H1 (cell line): ENCODE results near the gene VPS13D. TPM values are rescaled to one million over a fixed set of nuclear protein-coding genes. Genes with fewer than 3 reads are reported as not detected.

ENCODE experiments used
- CTCF ChIA-PET: fragments of 300-600 bp; sonication (Branson Sonifier 250); formaldehyde crosslinking; loops from one replicate; lab custom pipeline; 2021; ENCODE audit not compliant: partially characterized antibody; lab: Charles Lee
- POLR2A ChIA-PET: fragments of 300-600 bp; sonication (Branson Sonifier 250); formaldehyde crosslinking; loops from one replicate; lab custom pipeline; 2021; ENCODE audit warnings: inconsistent platforms; ENCODE audit not compliant: partially characterized antibody; lab: Charles Lee
- DNase-seq, 2 experiments: peaks; one replicate each; pipeline versions ENCODE4 v3.0.0 to v3.0.0-alpha.2; 2010 to 2022; ENCODE audit warnings: low spot score in 2 of 2, low read depth in 1 of 2, mixed read lengths in 1 of 2
- FAIRE-seq: peaks from 2 replicates; lab custom pipeline; 2011; peaks lifted over from hg19 to GRCh38; lab: Jason Lieb, UNC
- H2AFZ ChIP-seq: 2 replicates; pipeline ENCODE4 v1.8.1; 2012; ENCODE audit warnings: low read length, inconsistent platforms
- H2AK5ac ChIP-seq: 2 replicates; pipeline ENCODE4 v1.6.1; 2013; ENCODE audit warnings: low read depth, low read length
- H2BK120ac ChIP-seq: replicated peaks from 2 replicates; pipeline ENCODE3; 2013; ENCODE audit warnings: low read depth, low read length, inconsistent platforms
- H2BK12ac ChIP-seq: 2 replicates; pipeline ENCODE4 v1.6.1; 2013; ENCODE audit warnings: low read depth, low read length
- H2BK15ac ChIP-seq: 2 replicates; pipeline ENCODE4 v1.6.1; 2013; ENCODE audit warnings: low read length
- H2BK20ac ChIP-seq: 2 replicates; pipeline ENCODE4 v1.6.1; 2013; ENCODE audit warnings: low read length
- H2BK5ac ChIP-seq: 2 replicates; pipeline ENCODE4 v1.6.1; 2013; ENCODE audit warnings: low read depth, low read length
- H3K14ac ChIP-seq: 2 replicates; pipeline ENCODE4 v1.6.1; 2013; ENCODE audit warnings: inconsistent platforms; ENCODE audit not compliant: insufficient read length
- H3K18ac ChIP-seq: 2 replicates; pipeline ENCODE4 v1.6.1; 2013; ENCODE audit warnings: low read length; ENCODE audit errors: extremely low read depth
- H3K23ac ChIP-seq: 2 replicates; pipeline ENCODE4 v1.6.1; 2013; ENCODE audit warnings: inconsistent platforms; ENCODE audit not compliant: insufficient read length
- H3K23me2 ChIP-seq: 2 replicates; pipeline ENCODE4 v1.6.1; 2013; ENCODE audit warnings: low read depth, low read length
- H3K27ac ChIP-seq: 2 replicates; pipeline ENCODE4 v1.6.1; 2011; ENCODE audit warnings: low read depth, low read length, inconsistent platforms
- H3K27me3 ChIP-seq, 4 experiments: replicated peaks in 1 of 4; 1 replicate in 1 of 4; 2 replicates in 3 of 4; pipeline versions ENCODE4 v1.6.1 to v1.8.1; 2011 to 2013; ENCODE audit warnings: low read length in 3 of 4, mild to moderate bottlenecking in 3 of 4, inconsistent platforms in 2 of 4, mixed read lengths in 2 of 4, moderate library complexity in 1 of 4; ENCODE audit not compliant: control insufficient read depth in 3 of 4, insufficient read depth in 3 of 4; ENCODE audit errors: extremely low read depth in 1 of 4
- H3K36me3 ChIP-seq, 4 experiments: 2 replicates each; pipeline versions ENCODE4 v1.6.1 to v1.8.1; 2011 to 2013; ENCODE audit warnings: mild to moderate bottlenecking in 4 of 4, low read length in 3 of 4, moderate library complexity in 2 of 4, control low read depth in 1 of 4, inconsistent platforms in 1 of 4; ENCODE audit not compliant: insufficient read depth in 4 of 4, control insufficient read depth in 2 of 4
- H3K4ac ChIP-seq: replicated peaks from 2 replicates; pipeline ENCODE3; 2013; ENCODE audit warnings: low read length, low read depth, mixed read lengths, inconsistent platforms; ENCODE audit not compliant: insufficient read length
- H3K4me1 ChIP-seq, 4 experiments: replicated peaks in 1 of 4; 1 replicate in 1 of 4; 2 replicates in 3 of 4; pipeline versions ENCODE4 v1.6.1 to v1.8.1; 2011 to 2013; ENCODE audit warnings: low read length in 3 of 4, inconsistent platforms in 2 of 4, mixed read lengths in 1 of 4; ENCODE audit not compliant: insufficient read depth in 4 of 4, control insufficient read depth in 3 of 4
- H3K4me2 ChIP-seq, 2 experiments: 2 replicates each; pipeline versions ENCODE4 v1.6.1 to v1.8.1; 2011 to 2013; ENCODE audit warnings: low read depth in 2 of 2, low read length in 2 of 2, control low read depth in 1 of 2, inconsistent platforms in 1 of 2, mild to moderate bottlenecking in 1 of 2; ENCODE audit not compliant: insufficient read depth in 1 of 2
- H3K4me3 ChIP-seq, 4 experiments: fragments of 200-600, 300-600 bp in 1 of 4; sonication (generic), shearing (Covaris generic), sonication (Bioruptor Twin) in 1 of 4; 2 replicates each; pipeline versions ENCODE4 v1.5.1 to v1.8.1; 2011 to 2016; ENCODE audit warnings: low read length in 4 of 4, low read depth in 3 of 4, control low read depth in 2 of 4, inconsistent platforms in 2 of 4, mild to moderate bottlenecking in 2 of 4, mixed read lengths in 1 of 4, moderate library complexity in 1 of 4; ENCODE audit not compliant: insufficient read depth in 2 of 4; ENCODE audit errors: extremely low read depth in 1 of 4
- H3K56ac ChIP-seq: replicated peaks from 2 replicates; pipeline ENCODE3; 2013; ENCODE audit warnings: low read depth, mild to moderate bottlenecking, mixed read lengths, low read length, inconsistent platforms; ENCODE audit not compliant: insufficient read length
- H3K79me1 ChIP-seq: 2 replicates; pipeline ENCODE4 v1.6.1; 2013; ENCODE audit warnings: low read depth, low read length, control low read depth
- H3K79me2 ChIP-seq, 2 experiments: 2 replicates each; pipeline versions ENCODE4 v1.6.1 to v1.8.1; 2012 to 2013; ENCODE audit warnings: low read length in 2 of 2, mild to moderate bottlenecking in 2 of 2, inconsistent platforms in 1 of 2; ENCODE audit not compliant: insufficient read depth in 2 of 2, control insufficient read depth in 1 of 2
- H3K9ac ChIP-seq, 4 experiments: replicated peaks in 1 of 4; 1 replicate in 1 of 4; 2 replicates in 3 of 4; pipeline versions ENCODE4 v1.6.1 to v1.8.1; 2011 to 2013; ENCODE audit warnings: low read depth in 3 of 4, low read length in 3 of 4, control low read depth in 2 of 4, mild to moderate bottlenecking in 2 of 4, moderate library complexity in 2 of 4, inconsistent platforms in 1 of 4; ENCODE audit errors: extremely low read depth in 1 of 4
- H3K9me3 ChIP-seq, 2 experiments: 2 replicates each; pipeline versions ENCODE4 v1.6.1 to v1.8.1; 2012 to 2013; ENCODE audit warnings: mild to moderate bottlenecking in 2 of 2, moderate library complexity in 2 of 2, control low read depth in 1 of 2, inconsistent platforms in 1 of 2, low read depth in 1 of 2, low read length in 1 of 2, mixed read lengths in 1 of 2; ENCODE audit not compliant: insufficient read depth in 2 of 2
- H4K20me1 ChIP-seq, 2 experiments: replicated peaks in 1 of 2; 2 replicates each; pipeline versions ENCODE3 to v1.8.1; 2011 to 2013; ENCODE audit warnings: inconsistent platforms in 2 of 2, low read length in 2 of 2, mild to moderate bottlenecking in 1 of 2; ENCODE audit not compliant: insufficient read depth in 2 of 2, control insufficient read depth in 1 of 2
- H4K5ac ChIP-seq: 2 replicates; pipeline ENCODE4 v1.6.1; 2013; ENCODE audit warnings: low read length, low read depth, mixed read lengths, inconsistent platforms; ENCODE audit not compliant: insufficient read length
- H4K8ac ChIP-seq: 2 replicates; pipeline ENCODE4 v1.8.0; 2013; ENCODE audit warnings: mild to moderate bottlenecking, moderate library complexity, low read length, inconsistent platforms; ENCODE audit not compliant: insufficient read depth; ENCODE audit errors: extremely low read depth
- H4K91ac ChIP-seq: replicated peaks from 2 replicates; pipeline ENCODE3; 2013; ENCODE audit warnings: low read length, mixed read lengths, inconsistent platforms; ENCODE audit not compliant: insufficient read length
- ATF3 ChIP-seq: IDR thresholded peaks from 2 replicates; pipeline ENCODE4 v1.6.1; 2011; ENCODE audit warnings: low read depth, mild to moderate bottlenecking, low read length; ENCODE audit not compliant: insufficient read depth
- CTCF ChIP-seq, 3 experiments: IDR thresholded peaks; 1 replicate in 2 of 3; 2 replicates in 1 of 3; pipeline versions ENCODE4 v1.5.1 to v1.6.1; 2011; ENCODE audit warnings: low read length in 3 of 3, mild to moderate bottlenecking in 3 of 3, inconsistent platforms in 2 of 3, low read depth in 1 of 3, moderate library complexity in 1 of 3; ENCODE audit not compliant: insufficient read depth in 1 of 3; ENCODE audit errors: control extremely low read depth in 1 of 3
- EZH2 ChIP-seq: fragments of 200-600 bp; sonication (generic); IDR thresholded peaks from 2 replicates; pipeline ENCODE4 v1.7.1; 2012; ENCODE audit warnings: low read depth, mild to moderate bottlenecking, moderate library complexity, low read length, inconsistent platforms; ENCODE audit not compliant: severe bottlenecking
- MAFK ChIP-seq: IDR thresholded peaks from 2 replicates; pipeline ENCODE4 v1.6.1; 2012; ENCODE audit warnings: low read depth, mild to moderate bottlenecking, improper control_type of control experiment, low read length
- POU5F1 ChIP-seq: IDR thresholded peaks from 2 replicates; pipeline ENCODE4 v1.6.1; 2011; ENCODE audit warnings: low read depth, mild to moderate bottlenecking, low read length, moderate library complexity
- RAD21 ChIP-seq, 2 experiments: IDR thresholded peaks in 1 of 2; conservative IDR thresholded peaks in 1 of 2; 2 replicates each; pipeline ENCODE4 v1.6.1; 2011; ENCODE audit warnings: low read depth in 2 of 2, low read length in 2 of 2, improper control_type of control experiment in 1 of 2, inconsistent platforms in 1 of 2, mild to moderate bottlenecking in 1 of 2, moderate library complexity in 1 of 2
- SRF ChIP-seq: IDR thresholded peaks from 2 replicates; pipeline ENCODE4 v1.6.1; 2011; ENCODE audit warnings: mild to moderate bottlenecking, low read depth, low read length, moderate library complexity
- SUZ12 ChIP-seq: fragments of 200-600 bp; sonication (generic); IDR thresholded peaks from 2 replicates; pipeline ENCODE4 v1.6.1; 2012; ENCODE audit warnings: mild to moderate bottlenecking, inconsistent platforms, low read length, moderate library complexity, mixed read lengths
- TAF1 ChIP-seq: IDR thresholded peaks from 2 replicates; pipeline ENCODE4 v1.6.1; 2011; ENCODE audit warnings: mild to moderate bottlenecking, low read depth, low read length
- ZNF274 ChIP-seq: IDR thresholded peaks from 2 replicates; pipeline ENCODE4 v1.7.0; 2012; ENCODE audit warnings: low read length, borderline replicate concordance; ENCODE audit errors: extremely low read depth
- WGBS, 2 experiments: shearing (Covaris generic) in 1 of 2; methylation state at CpG; one replicate each; pipeline versions ENCODE4 v1.1.6 to v1.1.7; 2013 to 2015; ENCODE audit warnings: low lambda C conversion rate in 2 of 2, mixed read lengths in 2 of 2, inconsistent platforms in 1 of 2, low coverage in 1 of 2, missing lambda C conversion rate in 1 of 2; ENCODE audit not compliant: insufficient replicate concordance in 2 of 2, insufficient coverage in 1 of 2, insufficient read length in 1 of 2; ENCODE audit errors: extremely low coverage in 1 of 2, missing lambda C conversion rate in 1 of 2; 5-methylcytosine and 5-hydroxymethylcytosine counted together
- polyA plus RNA-seq, 7 experiments: library from polyadenylated mRNA; depleted of rRNA in 3 of 7; stranded (reverse) in 5 of 7; unstranded in 2 of 7; fragments of >200 nt in 5 of 7; fragments of 200-250 nt in 2 of 7; gene quantifications; 1 replicate in 5 of 7; 2 replicates in 1 of 7; 4 replicates in 1 of 7; pipeline versions ENCODE4 v1.2.1 to v1.2.3, GENCODE V29; 2011 to 2013; ENCODE audit warnings: missing spikeins in 2 of 7, mixed read lengths in 2 of 7
- total RNA-seq: library from RNA; stranded (reverse); fragmentation: NEBNext Ultra II Directional; extraction: Animal tissue kit (Norgen Biotek cat#: 25700); gene quantifications from 2 replicates; pipeline ENCODE4 v1.2.1, GENCODE V29; 2021

The VPS13D gene
- total and polyA plus RNA-seq, 2 of the 8 experiments (the other 6 are each of a cell fraction or from before 2014, with no cell fraction given): 10.9 to 31.2 TPM

- Histone ChIP-seq H2BK120ac (no peak overlapping the region), H3K79me1 (no peaks in the 10 kb centered on the region), H3K27ac (no peak overlapping the region), H4K20me1 (peaks cover 0 to 5% of the 10 kb centered on the region in 2 experiments), H3K23ac (no peak overlapping the region), H4K91ac (no peak overlapping the region), H3K79me2 (no peaks in the 10 kb centered on the region), H2AFZ (no peak overlapping the region), H3K27me3 (no peaks in the 10 kb centered on the region), H3K4ac (no peak overlapping the region), H3K4me3 (no peak overlapping the region), H2BK15ac (no peak overlapping the region), H3K14ac (no peak overlapping the region), H3K56ac (no peak overlapping the region), H3K9me3 (no peaks in the 10 kb centered on the region), H2BK12ac (no peak overlapping the region), H4K8ac (no peak overlapping the region), H2BK5ac (no peak overlapping the region), H4K5ac (no peak overlapping the region), H3K9ac (no peak overlapping the region), H3K18ac (no peak overlapping the region), H3K4me1 (peaks cover 0 to 5% (median 0%) of the 10 kb centered on the region in 4 experiments; a peak in 1 of 7 replicates), H3K4me2 (no peak overlapping the region), H3K23me2 (no peaks in the 10 kb centered on the region), H2AK5ac (no peak overlapping the region), H3K36me3 (peaks cover 8 to 44% (median 16%) of the 10 kb centered on the region in 4 experiments), H2BK20ac (no peak overlapping the region)
- FAIRE-seq (no peak), DNase-seq (peak; percentile 5 to 75)
- ChIA-PET CTCF (interaction anchor here (0.6 to 5.8 kb wide), 48 partner anchors 8 to 558 kb away, joined by 3 to 58 read pairs (median 4); partner anchors contain the start of gene DHRS3), POLR2A (interaction anchor here (0.9 kb wide), 1 partner anchor 341 kb away, joined by 3 read pairs; no protein-coding TSS in a partner anchor)
- 67% methylated on average over 4 of the region's 4 CpGs; no CpG with 5 or more reads in 1 of the 2 experiments for WGBS, 2 experiments
- TF ChIP-seq SUZ12 (no peak), RAD21 (IDR thresholded peaks at IDR 0.05 in 1 of 2, conservative IDR thresholded peaks at IDR 0.05 in 1 of 2; ENCODE audit: low read depth in 2 of 2, low read length in 2 of 2) (peak; percentile 39), SRF (no peak), EZH2 (no peak), POU5F1 (no peak), CTCF (IDR thresholded peaks at IDR 0.05; ENCODE audit: control extremely low read depth in 1 of 3, insufficient read depth in 1 of 3, low read depth in 1 of 3, low read length in 3 of 3) (peak; percentile 68 to 91 (median 81)), ZNF274 (no peak), MAFK (no peak), ATF3 (no peak), TAF1 (no peak)
Observed at GRCh38 chr1:12275370-12275769, 45.5 kb downstream of the VPS13D start.
